Sigmoid colon (tissue), 7 donors: ENCODE measurements around the gene GDF7. TPM values are rescaled to one million over a fixed set of nuclear protein-coding genes. Genes with fewer than 3 reads are reported as not detected.
"Not testable (repeated sequence)": the region's sequence is repeated elsewhere in the genome, so short reads cannot be mapped to it uniquely, and the experiment has no call there.

Source experiments
- DNase-seq: peaks from one replicate; pipeline ENCODE4 v3.0.0-alpha.2; 2019
- H3K27ac ChIP-seq, 4 donors: fragments of 200-600 bp; sonication (generic); one replicate each; pipeline ENCODE4 v1.5.1; 2016 to 2019; ENCODE audit warnings: mild to moderate bottlenecking in 1 of 4
- H3K27me3 ChIP-seq, 3 donors: fragments of 200-600 bp; sonication (generic); one replicate each; pipeline ENCODE4 v1.5.1; 2019; ENCODE audit warnings: mild to moderate bottlenecking in 1 of 3
- H3K36me3 ChIP-seq, 4 donors: fragments of 200-600 bp; sonication (generic); one replicate each; pipeline ENCODE4 v1.5.1; 2016 to 2019
- H3K4me1 ChIP-seq, 4 donors: fragments of 200-600 bp; sonication (generic); one replicate each; pipeline ENCODE4 v1.5.1; 2017 to 2019
- H3K4me3 ChIP-seq, 4 donors: fragments of 200-600 bp; sonication (generic); one replicate each; pipeline ENCODE4 v1.5.1; 2017 to 2019; ENCODE audit warnings: mild to moderate bottlenecking in 2 of 4, moderate library complexity in 1 of 4
- H3K9me3 ChIP-seq, 4 donors: fragments of 200-600 bp in 3 of 4; sonication (generic) in 3 of 4; one replicate each; pipeline versions ENCODE4 v1.5.1 to v1.6.1; 2013 to 2019
- CTCF ChIP-seq, 4 experiments: fragments of 450-650 bp in 3 of 4; fragments of 200-600 bp in 1 of 4; IDR thresholded peaks; one replicate each; pipeline ENCODE4 v1.5.1; 2016 to 2019; ENCODE audit warnings: antibody characterized with exemption in 4 of 4, mild to moderate bottlenecking in 3 of 4, moderate library complexity in 2 of 4
- EP300 ChIP-seq, 4 donors: sonication (generic); formaldehyde crosslinking; IDR thresholded peaks; one replicate each; pipeline ENCODE4 v1.6.1; 2017; ENCODE audit warnings: antibody characterized with exemption in 4 of 4
- POLR2A ChIP-seq, 2 donors: fragments of 450-650 bp; IDR thresholded peaks; one replicate each; pipeline ENCODE4 v1.6.1; 2016; ENCODE audit warnings: antibody characterized with exemption in 2 of 2, mild to moderate bottlenecking in 2 of 2, moderate library complexity in 2 of 2
- POLR2AphosphoS5 ChIP-seq, 4 donors: sonication (generic); formaldehyde crosslinking; IDR thresholded peaks; one replicate each; pipeline ENCODE4 v1.6.1; 2017; ENCODE audit warnings: antibody characterized with exemption in 4 of 4
- WGBS, 2 donors: extraction: QIAGEN DNeasy Blood & Tissue Kit; methylation state at CpG; one replicate each; pipeline ENCODE4 v1.1.7; 2013; 5-methylcytosine and 5-hydroxymethylcytosine counted together
- intact Hi-C: fragments of 100-400 bp; cut with DNase I; formaldehyde crosslinking; loops from one replicate; pipeline ENCODE4 v1.15.1; 2023
- polyA plus RNA-seq, 3 donors: library from polyadenylated mRNA; stranded (reverse); fragments of 200-250 nt; gene quantifications; one replicate each; pipeline ENCODE4 v1.2.3, GENCODE V29; 2013
- total RNA-seq, 4 donors: library from RNA; depleted of rRNA; stranded (reverse); fragments of >200 nt; gene quantifications; one replicate each; pipeline ENCODE4 v1.1.0, GENCODE V29; 2016
- donor health status: healthy with polysubstance abuse.
- donor health status: Bipolar disorder and iron deficiency.
- donor health status: healthy.

GDF7 gene
- total and polyA plus RNA-seq, 7 donors: under 0.01 to 1.6 (median 0.60) TPM

- WGBS, 2 donors: 68 to 94% methylated on average over 1 of the region's 1 CpG
- Histone ChIP-seq H3K27me3 (no peaks in the 10 kb centered on the region), H3K36me3 (no peaks in the 10 kb centered on the region), H3K27ac (no peak overlapping the region), H3K4me1 (no peaks in the 10 kb centered on the region), H3K9me3 (no peaks in the 10 kb centered on the region), H3K4me3 (no peak overlapping the region)
- intact Hi-C loops: no loop called here
- DNase-seq: no peak
- no peak for TF ChIP-seq CTCF (IDR thresholded peaks at IDR 0.05)
- TF ChIP-seq POLR2AphosphoS5 (IDR thresholded peaks at IDR 0.05): no peak
- no peak for TF ChIP-seq POLR2A (IDR thresholded peaks at IDR 0.05)
- no peak for TF ChIP-seq EP300 (IDR thresholded peaks at IDR 0.05)
These were observed 37.9 kb downstream of the GDF7 start for GRCh38 chr2:20704886-20705285.

GRCh38 chr2:20706217-20706616 is 39.3 kb downstream of the GDF7 start:
- H3K36me3 ChIP-seq: no peaks in the 10 kb centered on the region
- no peak overlapping the region for H3K27ac ChIP-seq
- TF ChIP-seq POLR2A (IDR thresholded peaks at IDR 0.05) (no peak), POLR2AphosphoS5 (IDR thresholded peaks at IDR 0.05) (no peak)
- no peaks in the 10 kb centered on the region for H3K27me3 ChIP-seq
- intact Hi-C loops: no loop called here
- no peaks in the 10 kb centered on the region for H3K9me3 ChIP-seq
- WGBS, 2 donors: 98 to 99% methylated on average over 2 of the region's 2 CpGs
- H3K4me1 ChIP-seq: no peaks in the 10 kb centered on the region
- H3K4me3 ChIP-seq: no peak overlapping the region
- no peak for DNase-seq

- TF ChIP-seq POLR2AphosphoS5 (IDR thresholded peaks at IDR 0.05) (no peak), EP300 (IDR thresholded peaks at IDR 0.05) (no peak), CTCF (IDR thresholded peaks at IDR 0.05) (no peak), POLR2A (IDR thresholded peaks at IDR 0.05) (no peak)
- intact Hi-C loops: no loop called here
- no peaks in the 10 kb centered on the region for H3K36me3 ChIP-seq
These were observed 39.8 kb downstream of the GDF7 start for GRCh38 chr2:20706786-20707185.

GRCh38 chr2:20707601-20708000 is 40.7 kb downstream of the GDF7 start:
- H3K27me3 ChIP-seq: no peaks in the 10 kb centered on the region
- TF ChIP-seq POLR2AphosphoS5 (IDR thresholded peaks at IDR 0.05) (no peak), POLR2A (IDR thresholded peaks at IDR 0.05) (no peak), EP300 (IDR thresholded peaks at IDR 0.05) (no peak), CTCF (IDR thresholded peaks at IDR 0.05) (no peak)
- H3K27ac ChIP-seq: no peak overlapping the region
- no peaks in the 10 kb centered on the region for H3K9me3 ChIP-seq
- no peak for DNase-seq
- H3K4me3 ChIP-seq: no peak overlapping the region
- 94 to 96% methylated on average over 4 of the region's 4 CpGs for WGBS, 2 donors
- intact Hi-C loops: no loop called here
- H3K36me3 ChIP-seq: no peaks in the 10 kb centered on the region
- no peaks in the 10 kb centered on the region for H3K4me1 ChIP-seq

More at GRCh38 chr2:20706786-20707185, 39.8 kb downstream of the GDF7 start:
- no peaks in the 10 kb centered on the region for H3K9me3 ChIP-seq
- H3K4me1 ChIP-seq: no peaks in the 10 kb centered on the region
- H3K4me3 ChIP-seq: no peak overlapping the region
- WGBS, 2 donors: 30 to 78% methylated on average over 3 of the region's 3 CpGs
- no peak overlapping the region for H3K27ac ChIP-seq
- DNase-seq: no peak
- H3K27me3 ChIP-seq: no peaks in the 10 kb centered on the region

GRCh38 chr2:20711641-20712040 is 44.7 kb downstream of the GDF7 start:
- not testable (repeated sequence) for DNase-seq
- 98 to 99% methylated on average over 7 of the region's 7 CpGs for WGBS, 2 donors

GRCh38 chr2:20713585-20713984 is 46.6 kb downstream of the GDF7 start:
- intact Hi-C loops: not testable (repeated sequence)

More at GRCh38 chr2:20711641-20712040, 44.7 kb downstream of the GDF7 start:
- H3K27me3 ChIP-seq, H3K9me3 ChIP-seq, H3K4me1 ChIP-seq, H3K4me3 ChIP-seq, H3K36me3 ChIP-seq, intact Hi-C loops, H3K27ac ChIP-seq: not testable (repeated sequence)

GRCh38 chr2:20714412-20714811 is 47.5 kb downstream of the GDF7 start:
- DNase-seq, H3K36me3 ChIP-seq, H3K9me3 ChIP-seq, intact Hi-C loops, H3K27ac ChIP-seq, H3K4me3 ChIP-seq, H3K27me3 ChIP-seq, H3K4me1 ChIP-seq: not testable (repeated sequence)
- 95 to 96% methylated on average over 2 of the region's 2 CpGs for WGBS, 2 donors

More at GRCh38 chr2:20713585-20713984, 46.6 kb downstream of the GDF7 start:
- H3K27me3 ChIP-seq, H3K9me3 ChIP-seq, H3K27ac ChIP-seq, DNase-seq, H3K4me3 ChIP-seq, H3K4me1 ChIP-seq, H3K36me3 ChIP-seq: not testable (repeated sequence)
- 80 to 95% methylated on average over 3 of the region's 3 CpGs for WGBS, 2 donors

GRCh38 chr2:20716164-20716563 is 49.2 kb downstream of the GDF7 start:
- H3K4me3 ChIP-seq, H3K36me3 ChIP-seq, H3K27me3 ChIP-seq, H3K27ac ChIP-seq, H3K4me1 ChIP-seq, DNase-seq, H3K9me3 ChIP-seq, intact Hi-C loops: not testable (repeated sequence)
- WGBS, 2 donors: 89 to 94% methylated on average over 3 of the region's 3 CpGs
